GM12878 (cell line): ENCODE results near the gene SGTA. TPM values are rescaled to one million over a fixed set of nuclear protein-coding genes. Genes with fewer than 3 reads are reported as not detected.

ENCODE experiments used
- ATAC-seq: fragments of 200-7000 bp; cut with Tn5 transposase; 3 replicates; pipeline ENCODE4 v1.9.1; 2020; ENCODE audit warnings: mild to moderate bottlenecking, moderate library complexity
- BruUV-seq: library from RNA; stranded (reverse); fragments of 400-500 nt; replicated peaks from 2 replicates; lab custom pipeline; 2021; lab: Mats Ljungman, UMichigan
- CTCF ChIA-PET: fragments of 300-600 bp; sonication (Branson Sonifier 250); formaldehyde crosslinking; extraction: SDS; loops from one replicate; lab custom pipeline; 2021; ENCODE audit warnings: inconsistent platforms; lab: Yijun Ruan, JAX
- POLR2A ChIA-PET: fragments of 350-600 bp; formaldehyde crosslinking; extraction: SDS; loops from one replicate; lab custom pipeline; 2021; ENCODE audit warnings: inconsistent platforms; lab: Charles Lee
- RAD21 ChIA-PET: fragments of 300-600 bp; sonication (Branson Sonifier 250); formaldehyde crosslinking; loops from one replicate; lab custom pipeline; 2023; ENCODE audit warnings: antibody characterized with exemption; ENCODE audit not compliant: unreplicated experiment; lab: Charles Lee
- SMC1A ChIA-PET: fragments of 300-600 bp; sonication (Branson Sonifier 250); formaldehyde crosslinking; loops from one replicate; lab custom pipeline; 2023; ENCODE audit not compliant: unreplicated experiment, uncharacterized antibody; lab: Charles Lee
- DNase-seq: peaks from one replicate; pipeline ENCODE4 v3.0.0-alpha.2; 2011; ENCODE audit warnings: low read depth, low spot score
- FAIRE-seq: peaks from 3 replicates; lab custom pipeline; 2011; peaks lifted over from hg19 to GRCh38; lab: Jason Lieb, UNC
- H2AFZ ChIP-seq: 2 replicates; pipeline ENCODE4 v1.6.0; 2011; ENCODE audit warnings: low read depth, low read length, control low read depth; ENCODE audit not compliant: control insufficient read depth
- H3K27ac ChIP-seq: 2 replicates; pipeline ENCODE4 v1.5.1; 2011; ENCODE audit warnings: control low read depth; ENCODE audit not compliant: control insufficient read depth, insufficient read depth
- H3K27me3 ChIP-seq, 2 experiments: replicated peaks in 1 of 2; 2 replicates each; pipeline versions ENCODE4 v1.6.0 to v1.6.1; 2011; ENCODE audit warnings: low read length in 1 of 2; ENCODE audit not compliant: control insufficient read depth in 2 of 2, insufficient read depth in 2 of 2
- H3K36me3 ChIP-seq, 2 experiments: 2 replicates each; pipeline ENCODE4 v1.5.1; 2011; ENCODE audit warnings: low read length in 1 of 2; ENCODE audit not compliant: control insufficient read depth in 2 of 2, insufficient read depth in 2 of 2
- H3K4me1 ChIP-seq: 2 replicates; pipeline ENCODE4 v1.6.1; 2011; ENCODE audit warnings: mild to moderate bottlenecking, low read length, moderate library complexity, mixed read lengths; ENCODE audit not compliant: control insufficient read depth, insufficient read depth
- H3K4me2 ChIP-seq: 2 replicates; pipeline ENCODE4 v1.6.0; 2011; ENCODE audit warnings: control low read depth; ENCODE audit not compliant: control insufficient read depth, insufficient read depth
- H3K4me3 ChIP-seq: fragments of 200-600 bp; sonication (generic); 2 replicates; pipeline ENCODE4 v1.5.1; 2016
- H3K79me2 ChIP-seq: 2 replicates; pipeline ENCODE4 v1.6.0; 2011; ENCODE audit warnings: low read length; ENCODE audit not compliant: control insufficient read depth, insufficient read depth
- H3K9ac ChIP-seq: 2 replicates; pipeline ENCODE4 v1.8.0; 2011; ENCODE audit warnings: low read length, control low read depth, mixed read lengths; ENCODE audit not compliant: control insufficient read depth, insufficient read depth
- H3K9me3 ChIP-seq: replicated peaks from 3 replicates; pipeline ENCODE4 v1.5.1; 2011; ENCODE audit warnings: mild to moderate bottlenecking, low read length; ENCODE audit not compliant: control insufficient read depth, insufficient read depth
- H4K20me1 ChIP-seq: 2 replicates; pipeline ENCODE4 v1.6.0; 2011; ENCODE audit not compliant: control insufficient read depth, insufficient read depth
- BACH1 ChIP-seq: fragments of 450-650 bp; IDR thresholded peaks from 2 replicates; pipeline ENCODE4 v1.6.1; 2017; ENCODE audit warnings: mild to moderate bottlenecking, borderline replicate concordance
- CHD2 ChIP-seq: IDR thresholded peaks from 2 replicates; pipeline ENCODE4 v1.6.1; 2011; ENCODE audit warnings: low read depth, low read length, improper control_type of control experiment, borderline replicate concordance
- E2F4 ChIP-seq: IDR thresholded peaks from 2 replicates; pipeline ENCODE4 v1.6.1; 2012; ENCODE audit warnings: low read depth, low read length, improper control_type of control experiment
- E4F1 ChIP-seq: fragments of 450-650 bp; IDR thresholded peaks from 2 replicates; pipeline ENCODE4 v1.6.1; 2018; ENCODE audit warnings: borderline replicate concordance, mild to moderate bottlenecking; ENCODE audit not compliant: partially characterized antibody
- EGR1 ChIP-seq, 2 experiments: IDR thresholded peaks; 1 replicate in 1 of 2; 2 replicates in 1 of 2; pipeline ENCODE4 v1.6.1; 2011 to 2012; ENCODE audit warnings: low read depth in 2 of 2, low read length in 2 of 2, borderline replicate concordance in 1 of 2, mild to moderate bottlenecking in 1 of 2, moderate library complexity in 1 of 2
- IKZF1 ChIP-seq: fragments of 450-650 bp; conservative IDR thresholded peaks from 2 replicates; pipeline ENCODE4 v1.6.1; 2017; ENCODE audit warnings: antibody characterized with exemption, mild to moderate bottlenecking
- KAT2A ChIP-seq: conservative IDR thresholded peaks from 2 replicates; pipeline ENCODE4 v1.6.1; 2011; ENCODE audit warnings: low read depth, low read length; ENCODE audit not compliant: control insufficient read depth
- MXI1 ChIP-seq: fragments of 150-350 bp; IDR thresholded peaks from 2 replicates; pipeline ENCODE4 v1.6.1; 2011; ENCODE audit warnings: low read depth, mild to moderate bottlenecking, inconsistent platforms, low read length, improper control_type of control experiment
- NBN ChIP-seq: fragments of 450-650 bp; IDR thresholded peaks from 2 replicates; pipeline ENCODE4 v1.6.1; 2016
- RBBP5 ChIP-seq: fragments of 200-600 bp; sonication (generic); conservative IDR thresholded peaks from 2 replicates; pipeline ENCODE4 v1.6.1; 2016
- STAT1 ChIP-seq: fragments of 450-650 bp; conservative IDR thresholded peaks from 2 replicates; pipeline ENCODE4 v1.6.1; 2014; ENCODE audit warnings: antibody characterized with exemption, mild to moderate bottlenecking
- STAT3 ChIP-seq: IDR thresholded peaks from 2 replicates; pipeline ENCODE4 v1.6.1; 2011; ENCODE audit warnings: low read depth, low read length, improper control_type of control experiment
- TAF1 ChIP-seq: IDR thresholded peaks from 2 replicates; pipeline ENCODE4 v1.6.1; 2011; ENCODE audit warnings: mild to moderate bottlenecking, low read depth, low read length, borderline replicate concordance
- TCF12 ChIP-seq: IDR thresholded peaks from 2 replicates; pipeline ENCODE4 v1.6.1; 2011; ENCODE audit warnings: low read depth, mild to moderate bottlenecking, low read length
- WRNIP1 ChIP-seq: IDR thresholded peaks from 2 replicates; pipeline ENCODE4 v1.6.1; 2011; ENCODE audit warnings: low read depth, low read length, improper control_type of control experiment, borderline replicate concordance
- ZNF592 ChIP-seq: fragments of 450-650 bp; IDR thresholded peaks from 2 replicates; pipeline ENCODE4 v1.6.1; 2017; ENCODE audit warnings: mild to moderate bottlenecking, moderate library complexity
- ZSCAN29 ChIP-seq: fragments of 450-650 bp; IDR thresholded peaks from 2 replicates; pipeline ENCODE4 v1.6.1; 2017; ENCODE audit warnings: mild to moderate bottlenecking, moderate library complexity
- WGBS: methylation state at CpG from one replicate; pipeline ENCODE4 v1.1.6; 2016; ENCODE audit warnings: low lambda C conversion rate; ENCODE audit not compliant: insufficient replicate concordance, insufficient coverage; ENCODE audit errors: missing lambda C conversion rate; 5-methylcytosine and 5-hydroxymethylcytosine counted together
- in situ Hi-C: fragments of 300-500 bp; cut with MboI; formaldehyde crosslinking; loops from 9 replicates; pipeline ENCODE4 v1.14.3; 2018; ENCODE audit warnings: mixed read lengths
- intact Hi-C: fragments of 100-400 bp; cut with micrococcal nuclease; formaldehyde crosslinking; loops from one replicate; pipeline ENCODE4 v1.14.2; 2022; ENCODE audit not compliant: unreplicated experiment
- polyA plus RNA-seq, 11 experiments: library from polyadenylated mRNA; depleted of rRNA in 4 of 11; unstranded in 6 of 11; stranded (reverse) in 5 of 11; fragments of >200 nt; fragmentation: Nextera tagmentation in 4 of 11; fragmentation: Illumina TruSeq in 1 of 11; extraction: Ambion mirVana in 4 of 11; extraction: Trizol in 1 of 11; gene quantifications; 1 replicate in 1 of 11; 2 replicates in 10 of 11; pipeline versions ENCODE4 v1.2.1 to v1.2.3, GENCODE V29; 2011 to 2016; ENCODE audit warnings: inconsistent platforms in 2 of 11, missing spikeins in 2 of 11, low read depth in 1 of 11
- total RNA-seq, 4 experiments: library from RNA; depleted of rRNA in 3 of 4; stranded (reverse); fragments of >200 nt in 3 of 4; fragmentation: Illumina TruSeq in 1 of 4; extraction: Trizol in 1 of 4; gene quantifications; 2 replicates each; pipeline versions ENCODE4 v1.2.1 to v1.2.3, GENCODE V29; 2013 to 2021

The SGTA gene
- total and polyA plus RNA-seq, 10 of the 15 experiments (the other 5 are each of a cell fraction or from before 2014, with no cell fraction given), result 2.0 to 102 (median 48.2) TPM

DNA sequence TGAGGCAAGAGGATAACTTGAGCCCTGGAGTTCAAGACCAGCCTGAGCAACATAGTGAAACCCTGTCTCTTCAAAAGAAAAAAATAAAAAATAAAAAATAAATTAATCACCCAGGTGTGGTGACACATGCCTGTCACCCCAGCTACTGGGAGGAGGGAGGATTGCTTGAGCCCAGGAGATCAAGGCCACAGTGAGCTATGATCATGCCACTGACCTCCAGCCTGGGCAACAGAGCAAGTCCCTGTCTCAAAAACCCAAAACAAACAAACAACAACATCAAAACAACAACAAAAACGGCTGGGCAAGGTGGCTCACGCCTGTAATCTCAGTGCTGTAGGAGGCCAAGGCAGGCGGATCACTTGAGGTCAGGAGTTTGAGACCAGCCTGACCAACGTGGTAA lies 39.0 kb downstream of the SGTA start (continued):
- TF ChIP-seq RBBP5, result no peak
- TF ChIP-seq CHD2, result no peak

DNA sequence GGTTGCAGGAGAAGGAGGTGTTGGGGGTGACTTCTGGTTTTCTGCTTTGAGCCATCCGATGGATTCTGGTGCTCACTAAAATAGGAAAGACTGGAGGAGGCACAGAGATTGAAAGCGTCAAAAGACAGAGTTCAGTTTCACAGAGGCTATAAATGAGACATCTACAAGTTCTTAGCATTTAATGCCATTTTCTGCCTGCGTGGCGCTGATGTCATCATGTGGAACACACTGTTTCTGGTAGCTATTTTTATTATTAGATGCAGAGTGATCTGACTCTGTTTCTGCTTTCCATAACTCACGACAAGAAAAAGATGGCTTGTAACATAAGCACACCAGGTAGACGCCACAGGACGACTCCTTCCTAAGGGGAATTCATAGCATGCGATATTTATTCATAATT lies 40.0 kb downstream of the SGTA start:
- DNase-seq (no peak), FAIRE-seq (no peak), ATAC-seq (no peak)
- Histone ChIP-seq H3K9ac (no peak overlapping the region), H3K4me1 (peaks cover 8% of the 10 kb centered on the region), H3K79me2 (peaks cover 10% of the 10 kb centered on the region), H2AFZ (no peak overlapping the region), H3K36me3 (no peaks in the 10 kb centered on the region), H3K27ac (no peak overlapping the region), H4K20me1 (no peaks in the 10 kb centered on the region), H3K9me3 (no peaks in the 10 kb centered on the region), H3K27me3 (no peaks in the 10 kb centered on the region), H3K4me3 (no peak overlapping the region), H3K4me2 (no peak overlapping the region)
- 54% methylated on average over 8 of the region's 8 CpGs for WGBS
- no TSS peak for BruUV-seq
- POLR2A ChIA-PET, result interaction anchor here (1.3 kb wide), 1 partner anchor 41 kb away, joined by 3 read pairs; no protein-coding TSS in a partner anchor
- RAD21 ChIA-PET, result no interaction called here
- SMC1A ChIA-PET, result no interaction called here
- intact Hi-C loops (loop anchor here (10.0 kb wide), 1 partner anchor 278 kb away; no protein-coding TSS in a partner anchor), in situ Hi-C loops (no loop called here)
- CTCF ChIA-PET, result interaction anchor here (1.1 kb wide), 1 partner anchor 95 kb away, joined by 4 read pairs; no protein-coding TSS in a partner anchor
- TF ChIP-seq ZNF592 (no peak), MXI1 (no peak), WRNIP1 (no peak), EGR1 (IDR thresholded peaks at IDR 0.05; ENCODE audit: borderline replicate concordance in 1 of 2, low read depth in 2 of 2, low read length in 2 of 2) (no peak), E4F1 (no peak), BACH1 (no peak), STAT1 (no peak), IKZF1 (no peak), STAT3 (no peak), E2F4 (no peak), KAT2A (no peak), ZSCAN29 (no peak), TAF1 (no peak), NBN (no peak), TCF12 (no peak)
